HPDE6-E6E7 (cell line): Measurements from ENCODE around the gene HDAC1.
"Not testable (repeated sequence)": the region's sequence is repeated elsewhere in the genome, so short reads cannot be mapped to it uniquely, and the experiment has no call there.

Experiments
- DNase-seq: peaks from one replicate; pipeline ENCODE4 v3.0.0; 2011; ENCODE audit warnings: missing footprints; ENCODE audit errors: extremely low spot score

The HDAC1 gene

DNA sequence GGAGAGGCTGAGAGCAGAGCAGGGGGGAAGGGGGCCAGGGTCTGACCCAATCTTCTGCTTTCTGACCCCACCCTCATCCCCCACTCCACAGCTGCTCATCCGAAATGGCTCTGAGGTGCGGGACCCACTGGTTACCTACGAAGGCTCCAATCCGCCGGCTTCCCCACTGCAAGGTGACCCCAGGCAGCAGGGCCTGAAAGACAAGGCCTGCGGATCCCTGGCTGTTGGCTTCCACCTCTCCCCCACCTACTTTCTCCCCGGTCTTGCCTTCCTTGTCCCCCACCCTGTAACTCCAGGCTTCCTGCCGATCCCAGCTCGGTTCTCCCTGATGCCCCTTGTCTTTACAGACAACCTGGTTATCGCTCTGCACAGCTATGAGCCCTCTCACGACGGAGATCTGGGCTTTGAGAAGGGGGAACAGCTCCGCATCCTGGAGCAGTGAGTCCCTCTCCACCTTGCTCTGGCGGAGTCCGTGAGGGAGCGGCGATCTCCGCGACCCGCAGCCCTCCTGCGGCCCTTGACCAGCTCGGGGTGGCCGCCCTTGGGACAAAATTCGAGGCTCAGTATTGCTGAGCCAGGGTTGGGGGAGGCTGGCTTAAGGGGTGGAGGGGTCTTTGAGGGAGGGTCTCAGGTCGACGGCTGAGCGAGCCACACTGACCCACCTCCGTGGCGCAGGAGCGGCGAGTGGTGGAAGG, 17.1 kb upstream of the HDAC1 start:
- DNase-seq, result no peak

DNA sequence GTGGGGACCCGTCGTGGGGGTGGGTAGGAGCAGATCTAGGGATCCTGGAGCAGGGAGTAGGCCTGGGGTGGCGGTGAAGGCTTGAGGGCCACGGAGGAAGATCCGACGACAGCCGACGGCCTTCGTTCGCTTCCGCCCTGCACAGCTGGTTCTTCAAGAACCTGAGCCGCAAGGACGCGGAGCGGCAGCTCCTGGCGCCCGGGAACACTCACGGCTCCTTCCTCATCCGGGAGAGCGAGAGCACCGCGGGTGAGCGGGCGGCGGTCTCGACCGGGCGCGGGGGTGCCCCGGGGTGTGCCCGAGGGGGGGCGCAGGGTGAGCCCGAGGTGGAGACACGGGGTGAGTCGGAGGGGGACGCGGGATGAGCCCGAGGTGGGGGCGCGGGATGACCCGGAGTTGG, 16.5 kb upstream of the HDAC1 start:
- DNase-seq, result no peak

DNA sequence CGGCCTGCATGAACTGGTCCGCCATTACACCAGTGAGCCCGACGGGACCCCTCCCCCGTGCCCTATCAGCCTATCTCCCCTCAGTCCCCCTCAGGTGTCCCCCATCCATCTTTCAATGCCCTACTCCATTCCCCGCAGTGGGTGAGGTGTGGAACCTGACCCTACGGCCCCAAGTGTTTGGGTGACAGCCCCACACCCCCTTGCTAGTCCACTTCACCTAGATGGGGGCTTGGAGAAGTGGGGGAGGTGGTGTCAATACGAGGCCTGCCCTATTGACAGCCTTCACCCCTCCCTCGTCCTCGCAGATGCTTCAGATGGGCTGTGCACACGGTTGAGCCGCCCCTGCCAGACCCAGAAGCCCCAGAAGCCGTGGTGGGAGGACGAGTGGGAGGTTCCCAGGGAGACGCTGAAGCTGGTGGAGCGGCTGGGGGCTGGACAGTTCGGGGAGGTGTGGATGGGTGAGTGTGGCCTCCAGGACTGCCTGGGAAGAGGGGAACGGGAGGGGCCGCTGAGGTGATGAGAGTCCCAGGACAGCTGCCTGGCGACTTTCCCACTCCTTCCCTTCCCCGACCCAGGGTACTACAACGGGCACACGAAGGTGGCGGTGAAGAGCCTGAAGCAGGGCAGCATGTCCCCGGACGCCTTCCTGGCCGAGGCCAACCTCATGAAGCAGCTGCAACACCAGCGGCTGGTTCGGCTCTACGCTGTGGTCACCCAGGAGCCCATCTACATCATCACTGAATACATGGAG, 15.7 kb upstream of the HDAC1 start:
- no peak for DNase-seq

DNA sequence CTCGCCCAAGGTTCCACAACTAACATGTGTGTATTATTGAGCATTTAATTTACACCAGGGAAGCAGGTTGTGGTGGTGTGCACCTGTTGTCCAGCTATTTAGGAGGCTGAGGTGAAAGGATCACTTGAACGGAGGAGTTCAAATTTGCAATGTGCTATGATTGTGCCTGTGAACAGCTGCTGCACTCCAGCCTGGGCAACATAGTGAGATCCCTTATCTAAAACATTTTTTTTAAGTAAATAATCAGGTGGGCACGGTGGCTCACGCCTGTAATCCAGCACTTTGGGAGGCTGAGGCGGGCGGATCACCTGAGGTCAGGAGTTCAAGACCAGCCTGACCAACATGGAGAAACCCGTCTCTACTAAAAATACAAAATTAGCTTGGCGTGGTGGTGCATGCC, 7.1 kb upstream of the HDAC1 start:
- not testable (repeated sequence) for DNase-seq

DNA sequence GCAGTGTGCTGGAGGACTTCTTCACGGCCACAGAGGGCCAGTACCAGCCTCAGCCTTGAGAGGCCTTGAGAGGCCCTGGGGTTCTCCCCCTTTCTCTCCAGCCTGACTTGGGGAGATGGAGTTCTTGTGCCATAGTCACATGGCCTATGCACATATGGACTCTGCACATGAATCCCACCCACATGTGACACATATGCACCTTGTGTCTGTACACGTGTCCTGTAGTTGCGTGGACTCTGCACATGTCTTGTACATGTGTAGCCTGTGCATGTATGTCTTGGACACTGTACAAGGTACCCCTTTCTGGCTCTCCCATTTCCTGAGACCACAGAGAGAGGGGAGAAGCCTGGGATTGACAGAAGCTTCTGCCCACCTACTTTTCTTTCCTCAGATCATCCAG, 6.2 kb upstream of the HDAC1 start:
- no peak for DNase-seq

DNA sequence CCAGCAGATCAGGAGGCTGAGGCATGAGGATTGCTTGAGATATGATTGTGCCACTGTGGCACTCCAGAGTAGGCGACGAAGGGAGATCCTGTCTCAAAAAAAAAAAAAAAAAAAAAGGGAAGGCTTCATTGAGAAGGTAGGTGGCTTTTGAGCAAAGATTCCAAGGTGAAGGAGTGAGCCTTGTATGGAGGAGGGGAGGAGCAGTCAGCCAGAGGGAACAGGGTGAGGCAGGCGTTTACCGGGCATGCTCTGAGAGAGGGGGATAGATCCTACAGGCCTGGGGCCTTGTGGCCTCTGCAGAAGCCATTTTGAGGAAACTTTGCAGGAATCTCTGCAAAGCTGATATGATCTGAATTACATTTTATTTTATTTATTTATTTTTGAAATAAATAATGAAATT, 5.1 kb upstream of the HDAC1 start:
- DNase-seq, result no peak

DNA sequence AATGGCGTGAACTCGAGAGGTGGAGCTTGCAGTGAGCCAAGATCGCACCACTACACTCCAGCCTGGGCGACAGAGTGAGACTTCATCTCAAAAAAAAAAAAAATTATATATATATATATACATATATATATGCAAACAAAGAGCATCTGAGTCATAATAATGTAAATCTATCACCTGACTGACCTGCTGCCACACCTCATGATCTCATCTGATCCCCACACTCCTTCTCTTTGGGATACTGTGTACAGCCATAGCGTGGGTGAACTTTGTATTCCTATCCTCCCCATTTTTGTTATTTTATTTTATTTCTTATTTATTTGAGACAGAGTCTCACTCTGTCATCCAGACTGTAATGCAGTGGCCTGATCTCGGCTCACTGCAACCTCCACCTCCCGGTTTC, 2.6 kb upstream of the HDAC1 start:
- peak; percentile 71 for DNase-seq

DNA sequence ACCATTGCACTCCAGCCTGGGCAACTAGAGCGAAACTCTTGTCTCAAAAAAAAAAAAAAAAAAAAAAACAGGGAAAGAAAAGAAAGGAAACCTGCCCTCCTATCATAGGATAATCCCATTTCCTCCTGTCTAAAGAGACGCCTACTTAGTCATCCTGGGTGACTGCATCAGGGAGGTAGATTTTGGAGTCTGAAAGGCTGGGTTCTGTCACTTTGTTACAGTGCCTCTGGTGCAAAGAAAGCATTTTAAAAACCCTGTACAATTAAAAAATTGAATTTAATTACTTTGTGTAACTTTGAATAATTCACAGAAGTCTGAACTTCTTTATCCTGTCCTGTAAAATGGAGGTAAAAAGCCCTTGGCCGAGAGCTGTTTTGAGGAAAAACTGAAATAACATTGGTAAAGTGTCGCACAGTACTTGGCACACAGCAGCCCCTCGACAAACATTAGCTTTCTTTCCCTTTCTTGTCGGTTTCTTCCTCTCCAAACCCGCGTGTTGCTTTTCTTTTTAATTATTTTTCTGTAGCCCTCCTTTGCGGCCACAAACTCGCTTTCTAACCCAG, 657 bp upstream of the HDAC1 start:
- DNase-seq, result peak; percentile 82

DNA sequence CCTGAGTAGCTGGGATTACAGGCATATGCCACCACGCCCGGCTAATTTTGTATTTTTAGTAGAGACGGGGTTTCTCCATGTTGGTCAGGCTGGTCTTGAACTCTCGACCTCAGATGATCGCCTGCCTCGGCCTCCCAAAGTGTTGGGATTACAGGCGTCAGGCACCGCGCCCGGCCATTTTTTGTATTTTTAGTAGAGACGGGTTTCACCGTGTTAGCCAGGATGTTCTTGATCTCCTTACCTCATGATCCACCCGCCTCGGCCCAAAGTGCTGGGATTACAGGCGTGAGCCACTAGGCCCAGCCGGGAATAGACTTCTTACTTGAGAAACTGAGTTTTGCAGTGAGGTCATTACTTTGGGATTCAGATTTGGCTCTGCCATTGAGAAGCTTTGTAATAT, 6.3 kb downstream of the HDAC1 start:
- DNase-seq, result not testable (repeated sequence)

DNA sequence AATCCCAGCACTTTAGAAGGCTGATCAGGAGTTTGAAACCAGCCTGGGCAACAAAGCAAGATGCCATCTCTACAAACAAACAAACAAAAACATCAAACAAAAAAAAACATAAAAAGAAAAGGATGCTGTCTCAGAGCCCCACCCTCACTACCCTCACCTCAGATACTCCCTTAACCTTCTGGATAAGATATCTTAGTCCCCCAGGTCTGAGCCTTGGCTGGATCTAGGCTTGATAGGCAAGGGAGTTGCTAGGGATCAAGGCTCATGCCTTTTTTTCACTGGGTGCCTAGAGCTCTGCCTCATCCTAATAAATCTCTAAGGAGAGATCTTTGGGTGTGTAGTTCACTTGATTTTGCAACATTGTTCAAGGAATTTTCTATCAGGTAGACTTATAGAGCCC, 7.4 kb downstream of the HDAC1 start:
- DNase-seq, result no peak

DNA sequence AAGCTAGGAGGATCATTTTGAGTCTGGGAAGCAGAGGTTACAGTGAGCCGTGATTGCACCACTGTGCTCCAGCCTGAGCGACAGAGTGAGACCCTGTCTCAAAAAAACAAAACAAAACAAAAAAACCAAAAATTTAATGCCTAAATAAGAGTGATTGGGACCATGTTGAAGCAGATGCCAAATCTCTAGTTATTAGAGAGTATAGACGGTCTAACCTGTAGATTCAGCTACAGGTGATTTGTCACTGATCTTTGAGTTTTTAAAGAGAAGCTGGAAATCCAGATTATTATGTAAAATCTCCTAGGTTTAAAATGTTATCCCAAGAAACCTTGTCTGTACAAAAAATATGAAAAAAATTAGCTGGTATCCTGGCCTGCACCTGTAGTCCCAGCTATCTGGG, 11.5 kb downstream of the HDAC1 start:
- DNase-seq, result no peak

DNA sequence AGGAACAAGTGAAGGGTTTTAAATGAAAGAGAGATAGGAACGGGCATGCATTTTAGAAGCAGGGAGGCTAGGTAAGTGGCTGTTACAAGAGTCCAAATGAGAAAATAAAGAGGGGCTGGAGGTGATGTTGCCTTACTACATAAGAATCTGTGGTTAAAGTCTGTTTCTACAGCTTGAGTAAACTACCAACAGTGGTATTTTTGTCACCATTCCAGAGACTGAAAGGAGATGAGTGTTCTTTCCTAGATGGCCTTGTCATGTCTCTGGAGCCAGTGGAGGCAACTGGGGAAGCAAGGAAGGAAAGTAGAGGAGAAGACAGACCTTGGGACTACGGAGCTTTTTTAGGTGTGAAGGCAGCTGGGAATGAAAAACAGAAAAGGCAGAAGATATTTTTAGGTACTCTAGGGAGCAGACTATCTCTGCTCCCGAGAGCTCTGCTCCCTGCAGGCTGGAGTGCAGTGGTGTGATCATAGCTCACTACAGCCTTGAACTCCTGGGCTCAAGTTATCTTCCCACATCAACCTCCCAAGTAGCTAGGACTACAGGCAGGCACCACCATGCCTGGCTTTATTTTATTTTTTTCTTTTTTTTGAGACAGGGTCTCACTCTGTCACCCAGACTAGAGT, 12.2 kb downstream of the HDAC1 start:
- no peak for DNase-seq

DNA sequence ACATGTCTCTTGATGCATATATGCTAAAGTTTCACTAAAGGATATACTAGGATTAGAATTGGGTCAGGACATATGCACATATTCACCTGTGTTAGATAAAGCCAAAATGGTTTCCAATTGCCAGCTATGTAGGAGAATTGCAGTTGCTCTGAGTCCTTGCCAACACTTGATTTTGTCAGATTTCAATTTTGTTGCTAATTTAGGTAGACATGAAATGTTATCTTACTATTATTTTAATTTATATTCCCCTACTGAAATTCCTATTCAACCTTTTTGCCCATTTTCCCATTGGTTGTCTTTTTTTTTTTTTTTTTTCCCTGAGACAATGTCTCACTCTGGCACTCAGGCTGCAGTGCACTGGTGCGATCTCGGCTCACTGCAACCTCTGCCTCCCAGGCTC, 13.4 kb downstream of the HDAC1 start:
- no peak for DNase-seq

DNA sequence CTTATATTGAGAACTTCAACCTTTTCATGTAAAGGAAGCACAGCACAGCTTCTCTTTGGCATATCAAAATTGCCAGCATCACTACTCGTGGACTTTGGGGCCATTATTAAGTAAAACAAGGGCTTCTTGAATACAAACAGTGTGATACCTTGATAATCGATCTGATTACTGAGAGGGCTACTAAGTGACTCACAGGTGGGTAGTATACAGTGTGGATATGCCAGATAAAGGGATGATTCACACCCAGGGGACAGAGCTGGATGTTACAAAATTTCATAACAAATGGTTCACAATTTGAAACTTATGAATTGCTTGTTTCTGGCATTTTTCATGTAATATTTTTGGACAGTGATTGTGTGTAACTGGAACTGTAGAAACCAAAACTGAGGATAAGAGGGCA, 15.4 kb downstream of the HDAC1 start:
- DNase-seq, result no peak

DNA sequence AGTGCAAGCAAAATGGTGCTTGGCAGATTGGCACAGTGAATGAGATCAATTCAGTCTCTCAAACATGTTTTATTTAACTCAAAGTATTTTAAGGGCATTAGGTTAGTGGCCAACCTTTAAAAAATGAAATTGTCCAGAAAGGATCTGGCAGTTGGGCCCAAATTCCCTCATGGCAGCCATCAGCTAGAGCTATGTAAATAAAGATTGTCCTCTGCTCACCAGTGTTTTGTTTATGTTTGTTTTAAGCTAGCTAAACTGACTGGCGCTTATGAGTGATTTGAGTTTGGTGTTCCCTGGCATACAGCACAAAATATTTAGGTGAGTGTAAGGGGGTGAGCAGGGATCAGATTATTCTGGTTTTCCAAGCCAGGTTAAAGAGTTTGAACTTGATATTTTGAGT, 18.1 kb downstream of the HDAC1 start:
- DNase-seq, result no peak

DNA sequence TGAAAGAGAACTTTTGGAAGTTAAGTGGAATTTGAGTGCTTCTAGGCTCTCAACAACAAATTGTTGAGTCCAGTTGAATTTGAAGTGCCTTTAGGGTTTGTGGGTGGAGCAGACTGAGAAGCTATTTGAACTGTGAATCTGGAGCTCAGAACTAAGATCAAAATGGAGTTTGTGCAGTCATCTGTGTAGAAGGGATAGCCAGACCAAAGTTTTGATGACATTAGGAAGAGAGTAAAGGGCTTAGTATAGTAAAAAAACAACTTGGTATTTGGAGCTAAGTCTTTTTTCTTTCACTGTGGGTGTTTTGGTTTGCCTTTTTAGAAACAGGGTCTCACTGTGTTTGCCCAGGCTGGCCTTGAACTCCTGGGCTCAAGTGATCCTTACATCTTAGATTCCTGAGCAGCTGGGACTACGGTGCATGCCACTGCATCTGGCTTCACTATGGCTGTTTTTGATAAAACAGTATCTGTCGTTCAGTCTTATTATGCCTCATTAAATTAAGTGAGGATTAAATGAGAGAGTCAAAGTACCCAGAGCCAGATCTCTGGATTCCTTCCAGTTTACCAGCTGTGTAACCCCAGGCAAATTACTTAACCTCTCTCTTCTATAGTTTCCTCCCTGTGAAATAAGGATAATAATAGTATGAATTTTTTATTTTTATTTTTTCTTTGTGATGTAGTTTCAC, 20.0 kb downstream of the HDAC1 start:
- no peak for DNase-seq

DNA sequence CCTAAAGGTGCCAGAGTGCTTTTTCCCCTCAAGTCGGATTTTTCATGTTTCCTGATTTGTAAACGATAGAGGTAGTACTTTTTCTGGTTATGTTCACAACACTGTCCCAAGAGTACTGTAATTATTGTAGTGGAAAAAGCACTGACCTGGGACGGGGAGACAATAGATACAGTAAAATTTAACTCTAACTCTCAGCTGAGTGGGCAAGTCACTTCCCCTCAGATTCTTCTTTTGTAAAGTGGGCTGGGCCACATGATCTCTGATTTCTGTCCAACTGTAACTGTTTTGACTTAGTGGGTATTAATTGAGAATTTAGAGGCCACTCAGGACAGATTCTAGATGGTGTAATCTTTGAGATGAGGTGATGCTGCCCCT, 25.0 kb downstream of the HDAC1 start:
- DNase-seq, result no peak

DNA sequence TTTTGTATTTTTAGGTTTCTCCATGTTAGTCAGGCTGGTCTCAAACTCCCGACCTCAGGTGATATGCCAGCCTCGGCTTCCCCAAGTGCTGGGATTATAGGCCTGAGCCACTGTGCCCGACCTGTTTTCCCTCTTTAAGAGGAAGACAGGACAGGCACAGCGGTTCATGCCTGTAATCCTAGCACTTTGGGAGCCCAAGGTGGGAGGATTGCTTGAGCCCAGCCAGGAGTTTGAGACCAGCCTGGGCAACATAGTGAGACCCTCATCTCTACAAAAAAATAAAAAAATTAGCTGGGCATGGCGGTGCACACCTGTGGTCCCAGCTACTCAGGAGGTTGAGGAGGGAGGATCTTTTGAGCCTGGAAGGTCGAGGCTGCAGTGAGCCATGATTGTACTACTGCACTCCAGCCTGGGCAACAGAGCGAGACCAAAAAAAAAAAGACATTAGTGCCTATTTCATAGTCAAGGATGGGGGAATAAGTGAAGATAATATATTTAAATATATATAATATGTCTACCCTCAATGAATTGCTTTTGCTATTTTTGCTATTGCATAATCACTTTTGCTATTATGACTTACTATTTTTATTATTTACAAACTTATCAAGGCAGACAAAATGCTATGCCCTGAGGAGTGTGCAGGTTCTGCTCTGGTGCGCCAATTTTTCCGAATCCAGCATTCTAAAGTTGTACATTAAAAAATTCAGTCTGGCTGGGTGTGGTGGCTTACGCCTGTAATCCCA, 26.4 kb downstream of the HDAC1 start:
- DNase-seq, result no peak

DNA sequence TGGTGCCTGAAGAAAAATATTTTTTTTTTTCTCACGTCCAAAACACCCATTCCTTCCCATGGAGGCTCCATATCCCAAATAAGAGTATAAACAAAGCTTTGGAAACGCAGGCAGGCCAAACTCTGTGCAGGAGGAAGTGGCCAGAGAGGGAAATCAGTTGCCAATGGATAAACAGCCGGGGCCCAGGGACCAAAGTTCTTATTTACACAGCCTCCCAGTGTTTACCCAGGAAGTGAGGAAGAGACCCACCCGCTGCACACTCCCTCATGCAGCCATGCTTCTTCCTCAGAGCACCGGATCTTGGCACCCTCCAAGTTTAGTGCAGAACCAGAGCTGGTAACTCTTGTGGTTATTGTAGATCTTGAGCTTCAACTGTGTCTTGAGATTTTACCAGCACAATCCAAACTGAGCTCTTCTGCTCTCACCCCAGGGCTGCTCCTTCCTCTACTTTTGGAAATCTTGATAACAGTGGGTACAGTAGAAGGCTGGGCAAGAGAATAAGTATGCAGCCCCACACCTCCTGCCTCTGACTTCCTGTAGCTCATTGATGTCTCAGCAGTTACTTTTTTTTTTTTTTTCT, 29.9 kb downstream of the HDAC1 start:
- DNase-seq, result no peak

DNA sequence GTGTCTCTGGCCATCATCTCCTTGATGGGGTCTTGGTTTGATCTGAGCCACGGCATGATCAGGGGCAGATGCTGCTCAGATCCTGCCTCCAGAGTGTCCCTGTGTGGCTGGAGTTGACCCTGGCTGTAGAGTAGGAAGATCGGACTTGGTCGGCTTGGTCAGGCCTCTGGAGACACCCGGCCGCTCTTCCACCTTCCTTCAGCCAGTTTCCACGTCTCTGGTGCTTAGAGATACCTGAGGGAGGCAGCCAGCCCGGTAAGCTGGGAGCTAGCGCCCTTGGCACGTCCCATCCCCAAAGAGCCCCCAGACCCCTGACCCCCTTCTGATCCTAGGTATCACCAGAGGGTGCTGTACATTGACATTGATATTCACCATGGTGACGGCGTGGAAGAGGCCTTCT, 35.3 kb downstream of the HDAC1 start:
- DNase-seq, result no peak

DNA sequence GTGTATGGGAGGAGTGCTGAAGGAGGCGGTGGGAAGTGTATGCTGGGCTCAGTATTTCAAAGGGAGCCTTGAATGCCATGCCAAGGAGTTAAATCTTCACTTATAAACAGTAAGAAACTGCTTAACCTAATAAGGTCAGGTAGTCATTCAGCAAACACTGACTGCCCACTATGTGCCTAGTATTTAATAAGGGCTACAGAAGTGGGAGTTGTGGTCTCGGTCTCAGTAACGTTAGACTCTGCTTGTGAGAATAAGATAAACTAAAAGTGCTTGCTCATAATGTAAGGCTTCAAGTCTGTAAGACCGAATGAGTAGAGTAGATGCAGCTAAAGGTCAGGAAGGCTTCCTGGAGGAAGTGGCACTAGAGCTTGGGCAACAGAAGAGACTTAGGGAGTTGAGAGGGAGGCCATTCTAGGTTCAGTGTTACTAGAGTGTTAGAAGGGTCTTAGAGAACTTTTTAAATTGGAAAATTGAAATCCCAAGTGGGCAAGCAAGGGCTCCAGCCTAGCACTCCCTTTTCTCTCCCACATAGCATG, 38.1 kb downstream of the HDAC1 start:
- no peak for DNase-seq
